ENCODE results near the gene LXN. TPM values are rescaled to one million over a fixed set of nuclear protein-coding genes. Genes with fewer than 3 reads are reported as not detected.
A peak's percentile ranks its signal among the peaks of the same experiment; 100 is the strongest.

LXN gene
- total and polyA plus RNA-seq, 8 donors: 31.4 to 223 (median 174) TPM

DNA sequence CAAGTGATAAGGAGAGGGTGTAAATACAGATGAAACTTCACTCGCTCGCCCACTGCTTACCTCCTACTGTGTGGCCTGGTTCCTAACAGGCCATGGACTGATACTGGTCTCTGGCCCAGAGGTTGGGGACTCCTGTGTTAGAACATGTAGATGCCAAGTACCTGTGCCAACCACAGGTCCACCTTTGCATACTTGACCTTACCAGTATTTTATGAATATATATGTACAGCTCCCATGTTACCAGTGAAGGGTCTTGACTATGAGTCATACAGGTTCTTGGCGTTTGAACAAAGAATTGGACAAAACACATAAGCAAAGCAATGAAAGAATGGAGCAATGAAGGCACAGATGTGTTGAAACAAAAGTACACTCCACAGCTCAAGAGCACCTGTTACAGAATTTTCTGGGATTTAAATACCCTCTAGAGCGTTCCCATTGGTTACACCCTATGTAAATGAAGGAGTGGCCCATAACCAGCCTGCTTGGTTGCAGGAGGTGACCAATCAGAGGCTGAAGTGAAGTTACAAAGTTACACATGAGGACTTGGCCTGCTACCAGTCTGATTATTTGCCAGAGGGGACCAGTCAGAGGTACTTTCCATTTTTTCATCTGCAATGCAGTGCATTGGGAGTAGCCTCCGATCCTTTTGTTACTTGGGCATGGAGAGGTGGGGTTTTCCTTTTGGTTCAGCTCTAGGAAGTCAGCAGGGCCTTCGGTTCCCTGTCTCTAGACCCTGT is 29.8 kb downstream of the LXN start:
- Histone ChIP-seq H3K9me3 (no peaks in the 10 kb centered on the region), H3K4me3 (no peak overlapping the region), H3K36me3 (peaks cover 0 to 13% of the 10 kb centered on the region in 2 donors), H3K27ac (peak overlapping the region in 1 of 2 donors; percentile 13), H3K27me3 (no peaks in the 10 kb centered on the region), H3K4me1 (peaks cover 3 to 16% of the 10 kb centered on the region in 2 donors)
- intact Hi-C loops (cut with DNase I): no loop called here
- TF ChIP-seq, protein P1, sequence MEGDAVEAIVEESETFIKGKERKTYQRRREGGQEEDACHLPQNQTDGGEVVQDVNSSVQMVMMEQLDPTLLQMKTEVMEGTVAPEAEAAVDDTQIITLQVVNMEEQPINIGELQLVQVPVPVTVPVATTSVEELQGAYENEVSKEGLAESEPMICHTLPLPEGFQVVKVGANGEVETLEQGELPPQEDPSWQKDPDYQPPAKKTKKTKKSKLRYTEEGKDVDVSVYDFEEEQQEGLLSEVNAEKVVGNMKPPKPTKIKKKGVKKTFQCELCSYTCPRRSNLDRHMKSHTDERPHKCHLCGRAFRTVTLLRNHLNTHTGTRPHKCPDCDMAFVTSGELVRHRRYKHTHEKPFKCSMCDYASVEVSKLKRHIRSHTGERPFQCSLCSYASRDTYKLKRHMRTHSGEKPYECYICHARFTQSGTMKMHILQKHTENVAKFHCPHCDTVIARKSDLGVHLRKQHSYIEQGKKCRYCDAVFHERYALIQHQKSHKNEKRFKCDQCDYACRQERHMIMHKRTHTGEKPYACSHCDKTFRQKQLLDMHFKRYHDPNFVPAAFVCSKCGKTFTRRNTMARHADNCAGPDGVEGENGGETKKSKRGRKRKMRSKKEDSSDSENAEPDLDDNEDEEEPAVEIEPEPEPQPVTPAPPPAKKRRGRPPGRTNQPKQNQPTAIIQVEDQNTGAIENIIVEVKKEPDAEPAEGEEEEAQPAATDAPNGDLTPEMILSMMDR (IDR thresholded peaks at IDR 0.05): no peak
- ATAC-seq: peak; percentile 52
- DNase-seq: peak in 1 of 4 donors; percentile 47

DNA sequence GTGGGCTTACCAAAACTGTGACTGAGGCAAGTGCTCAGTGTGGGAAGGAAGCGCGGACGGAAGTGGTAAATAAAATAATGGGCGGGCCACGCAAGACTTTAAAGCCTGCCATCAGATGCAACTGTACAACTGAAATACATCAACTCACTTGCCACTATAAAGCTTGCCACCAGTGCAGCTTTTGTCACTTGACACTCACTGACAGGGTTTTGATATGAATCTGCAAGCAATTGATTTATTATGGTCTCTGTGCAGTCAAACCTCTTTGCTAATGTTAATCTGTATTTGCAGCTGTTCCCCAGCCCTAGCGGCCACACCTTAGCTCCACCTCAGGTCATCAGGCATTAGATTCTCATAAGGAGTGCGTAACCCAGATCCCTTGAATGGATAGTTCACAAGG is 30.4 kb downstream of the LXN start:
- peaks cover 0 to 7% of the 10 kb centered on the region in 2 donors for H3K36me3 ChIP-seq
- no peak for ATAC-seq

DNA sequence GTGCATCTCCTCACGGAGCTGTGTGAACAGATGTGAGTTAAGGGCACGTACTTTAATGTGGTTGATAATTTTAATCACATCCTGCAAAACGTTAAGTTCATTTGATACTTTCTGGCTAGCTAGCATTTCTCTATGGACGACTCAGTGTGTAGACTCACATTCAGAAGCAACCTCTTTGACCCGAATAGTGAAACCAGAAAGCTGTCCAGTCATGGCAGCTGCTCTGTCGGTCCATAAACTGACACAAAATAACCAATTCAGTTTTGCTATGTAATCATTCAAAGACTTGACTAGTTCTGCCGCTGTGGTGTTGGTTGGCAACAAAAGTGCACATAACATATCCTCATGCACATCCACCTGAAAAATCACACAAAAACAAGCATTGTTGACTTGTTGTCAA is 31.8 kb downstream of the LXN start:
- ATAC-seq (no peak), DNase-seq (no peak)
- H3K27ac ChIP-seq: no peak overlapping the region
- intact Hi-C loops (cut with DNase I): no loop called here
- H3K4me1 ChIP-seq: peaks cover 3 to 8% of the 10 kb centered on the region in 2 donors
- no peaks in the 10 kb centered on the region for H3K36me3 ChIP-seq
- no peak overlapping the region for H3K4me3 ChIP-seq
- no peaks in the 10 kb centered on the region for H3K9me3 ChIP-seq
- H3K27me3 ChIP-seq: no peaks in the 10 kb centered on the region
- TF ChIP-seq, protein P1 (IDR thresholded peaks at IDR 0.05): no peak

More for the DNA sequence above, 30.4 kb downstream of the LXN start:
- H3K4me3 ChIP-seq: no peak overlapping the region
- no peak overlapping the region for H3K27ac ChIP-seq
- H3K9me3 ChIP-seq: no peaks in the 10 kb centered on the region
- intact Hi-C loops (cut with DNase I): no loop called here
- TF ChIP-seq, protein P1 (IDR thresholded peaks at IDR 0.05): no peak
- no peaks in the 10 kb centered on the region for H3K27me3 ChIP-seq
- peaks cover 3 to 16% of the 10 kb centered on the region in 2 donors for H3K4me1 ChIP-seq
- no peak for DNase-seq

DNA sequence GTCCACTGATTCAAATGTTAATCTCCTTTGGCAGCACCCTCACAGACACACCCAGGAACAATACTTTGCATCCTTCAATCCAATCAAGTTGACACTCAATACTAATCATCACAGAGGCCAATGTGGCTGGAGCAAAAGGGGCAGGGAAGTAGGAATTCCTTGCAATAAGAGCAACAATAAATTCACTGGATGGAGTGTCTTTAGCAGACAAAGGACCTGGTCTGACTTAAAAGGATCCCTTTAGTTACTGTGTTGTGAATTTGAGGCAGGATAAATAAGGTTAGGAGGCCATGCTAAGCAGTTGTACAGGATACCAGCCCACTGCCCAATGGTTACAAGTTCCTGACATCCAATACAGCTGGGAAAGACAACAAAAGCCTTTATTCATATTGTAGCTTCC is 40.5 kb downstream of the LXN start:
- H3K9me3 ChIP-seq: no peaks in the 10 kb centered on the region
- H3K4me3 ChIP-seq: no peak overlapping the region
- H3K4me1 ChIP-seq: no peaks in the 10 kb centered on the region
- TF ChIP-seq, protein P1 (IDR thresholded peaks at IDR 0.05): no peak
- H3K27me3 ChIP-seq: no peaks in the 10 kb centered on the region
- no peak overlapping the region for H3K27ac ChIP-seq
- DNase-seq (no peak), ATAC-seq (no peak)
- intact Hi-C loops (cut with DNase I): no loop called here
- H3K36me3 ChIP-seq: no peaks in the 10 kb centered on the region

DNA sequence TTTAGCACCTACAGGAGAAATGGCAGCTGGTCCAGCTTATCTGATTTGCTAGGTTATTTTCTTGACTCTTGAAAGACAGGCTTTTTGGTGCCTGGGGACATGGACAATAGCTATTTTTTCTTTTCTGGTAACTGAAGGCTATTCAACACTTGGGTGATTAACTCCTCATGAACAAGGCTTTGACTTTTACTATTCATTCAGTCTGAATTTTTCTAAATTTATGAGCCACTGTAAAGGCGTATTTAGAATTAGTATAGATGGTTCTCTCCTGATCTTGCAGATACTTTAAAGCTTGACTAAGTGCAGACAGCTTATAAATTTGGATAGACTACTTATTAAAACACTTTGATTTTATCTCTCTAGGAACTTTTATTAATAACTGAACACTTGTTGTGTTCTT is 46.6 kb downstream of the LXN start:
- DNase-seq (no peak), ATAC-seq (no peak)
- intact Hi-C loops (cut with DNase I): no loop called here
- Histone ChIP-seq H3K27me3 (no peaks in the 10 kb centered on the region), H3K27ac (no peak overlapping the region), H3K4me3 (no peak overlapping the region), H3K4me1 (no peaks in the 10 kb centered on the region), H3K9me3 (peaks cover 0 to 10% of the 10 kb centered on the region in 2 donors), H3K36me3 (no peaks in the 10 kb centered on the region)
- TF ChIP-seq, protein P1 (IDR thresholded peaks at IDR 0.05): no peak
